ENCODE data around the gene PID1.

GRCh38 chr2:229059331-229060033, 211.6 kb downstream of the PID1 start:
- TF ChIP-seq CTCF (IDR thresholded peaks at IDR 0.05 in 2 of 3, conservative IDR thresholded peaks at IDR 0.05 in 1 of 3; ENCODE audit: borderline replicate concordance in 1 of 3, insufficient read depth in 1 of 3, low read depth in 2 of 3, low read length in 2 of 3) (no peak), RAD21 (IDR thresholded peaks at IDR 0.05; ENCODE audit: low read depth) (no peak), POLR2A (IDR thresholded peaks at IDR 0.05; ENCODE audit: borderline replicate concordance, extremely low read depth, insufficient read depth, insufficient read length) (no peak), EZH2 (IDR thresholded peaks at IDR 0.05) (no peak), MAX (IDR thresholded peaks at IDR 0.05) (no peak), SRF (IDR thresholded peaks at IDR 0.05; ENCODE audit: low read depth) (no peak), YY1 (IDR thresholded peaks at IDR 0.05; ENCODE audit: extremely low read depth, insufficient replicate concordance, low read depth, low read length) (no peak), POLR2AphosphoS5 (IDR thresholded peaks at IDR 0.05; ENCODE audit: low read depth, low read length) (no peak), JUND (IDR thresholded peaks at IDR 0.05) (no peak)

All from HCT116 (cell line).